Endothelial cell of umbilical vein (primary cell): ENCODE results near the gene RAPH1. TPM values are rescaled to one million over a fixed set of nuclear protein-coding genes. Genes with fewer than 3 reads are reported as not detected.

Experiments used
- BruUV-seq: library from RNA; stranded (reverse); fragments of 400-500 nt; replicated peaks from 2 replicates; lab custom pipeline; 2021; lab: Mats Ljungman, UMichigan
- CTCF ChIA-PET: fragments of 300-600, 350-600 bp; sonication (Branson Sonifier 250); formaldehyde crosslinking; loops from one replicate; lab custom pipeline; 2021; ENCODE audit warnings: antibody characterized with exemption, inconsistent platforms; lab: Charles Lee
- POLR2A ChIA-PET: fragments of 300-600, 350-600 bp; sonication (Branson Sonifier 250); formaldehyde crosslinking; loops from one replicate; lab custom pipeline; 2021; ENCODE audit warnings: antibody characterized with exemption, inconsistent platforms; lab: Charles Lee
- DNase-seq: peaks from one replicate; pipeline ENCODE4 v3.0.0-alpha.2; 2011; ENCODE audit warnings: low read depth, low spot score
- FAIRE-seq: peaks from 2 replicates; lab custom pipeline; 2011; peaks lifted over from hg19 to GRCh38; lab: Jason Lieb, UNC
- H2AFZ ChIP-seq: 2 replicates; pipeline ENCODE4 v1.6.0; 2012; ENCODE audit warnings: low read depth, low read length, control low read depth, inconsistent platforms
- H3K27ac ChIP-seq: 2 replicates; pipeline ENCODE4 v1.5.1; 2011; ENCODE audit warnings: low read depth, mild to moderate bottlenecking, control low read depth, low read length, moderate library complexity; ENCODE audit not compliant: insufficient read depth
- H3K27me3 ChIP-seq, 2 experiments: 2 replicates each; pipeline versions ENCODE4 v1.6.0 to v1.6.1; 2011; ENCODE audit warnings: low read length in 2 of 2, mixed read lengths in 1 of 2; ENCODE audit not compliant: control insufficient read depth in 2 of 2, insufficient read depth in 2 of 2
- H3K36me3 ChIP-seq, 2 experiments: 2 replicates in 1 of 2; 3 replicates in 1 of 2; pipeline ENCODE4 v1.5.1; 2011; ENCODE audit warnings: low read length in 2 of 2, mild to moderate bottlenecking in 1 of 2, moderate library complexity in 1 of 2; ENCODE audit not compliant: control insufficient read depth in 2 of 2, insufficient read depth in 2 of 2; ENCODE audit errors: extremely low read depth in 1 of 2
- H3K4me1 ChIP-seq: 3 replicates; pipeline ENCODE4 v1.5.1; 2011; ENCODE audit warnings: mild to moderate bottlenecking, low read length; ENCODE audit not compliant: control insufficient read depth, insufficient read depth; ENCODE audit errors: extremely low read depth
- H3K4me2 ChIP-seq: 2 replicates; pipeline ENCODE4 v1.6.1; 2011; ENCODE audit warnings: low read length, control low read depth, mixed read lengths; ENCODE audit not compliant: insufficient read depth
- H3K4me3 ChIP-seq, 3 experiments: fragments of 200-600 bp in 1 of 3; sonication (generic), shearing (Covaris generic) in 1 of 3; replicated peaks in 1 of 3; 2 replicates each; pipeline ENCODE4 v1.5.1; 2011 to 2016; ENCODE audit warnings: control low read depth in 3 of 3, low read length in 3 of 3, mild to moderate bottlenecking in 2 of 3, inconsistent platforms in 1 of 3, low read depth in 1 of 3, moderate library complexity in 1 of 3; ENCODE audit not compliant: insufficient read depth in 1 of 3
- H3K79me2 ChIP-seq: 2 replicates; pipeline ENCODE4 v1.6.0; 2012; ENCODE audit warnings: low read length, inconsistent platforms; ENCODE audit not compliant: control insufficient read depth, insufficient read depth
- H3K9ac ChIP-seq: replicated peaks from 2 replicates; pipeline ENCODE3; 2011; ENCODE audit warnings: low read length, control low read depth; ENCODE audit not compliant: insufficient read depth; ENCODE audit errors: extremely low read depth
- H3K9me1 ChIP-seq: replicated peaks from 3 replicates; pipeline ENCODE4 v1.6.0; 2011; ENCODE audit warnings: mild to moderate bottlenecking, low read length; ENCODE audit not compliant: control insufficient read depth, insufficient read depth; ENCODE audit errors: extremely low read depth
- H3K9me3 ChIP-seq: replicated peaks from 2 replicates; pipeline ENCODE4 v1.5.1; 2012; ENCODE audit warnings: low read length, inconsistent platforms; ENCODE audit not compliant: control insufficient read depth, insufficient read depth
- H4K20me1 ChIP-seq: replicated peaks from 2 replicates; pipeline ENCODE3; 2011; ENCODE audit warnings: mild to moderate bottlenecking, low read length; ENCODE audit not compliant: control insufficient read depth, insufficient read depth; ENCODE audit errors: extremely low read depth
- CTCF ChIP-seq, 2 donors: IDR thresholded peaks; 1 replicate in 1 of 2; 2 replicates in 1 of 2; pipeline ENCODE4 v1.5.1; 2011; ENCODE audit warnings: low read length in 2 of 2, mild to moderate bottlenecking in 2 of 2, moderate library complexity in 2 of 2, control low read depth in 1 of 2, inconsistent platforms in 1 of 2, low read depth in 1 of 2; ENCODE audit not compliant: insufficient read depth in 1 of 2; ENCODE audit errors: extremely low read depth in 1 of 2
- EZH2 ChIP-seq: IDR thresholded peaks from 2 replicates; pipeline ENCODE4 v1.6.1; 2012; ENCODE audit warnings: borderline replicate concordance, low read depth, mild to moderate bottlenecking, moderate library complexity, low read length, inconsistent platforms; ENCODE audit not compliant: severe bottlenecking
- FOS ChIP-seq: IDR thresholded peaks from 2 replicates; pipeline ENCODE4 v1.6.1; 2011; ENCODE audit warnings: mild to moderate bottlenecking, low read length, moderate library complexity, borderline replicate concordance; ENCODE audit not compliant: insufficient read depth
- GATA2 ChIP-seq: IDR thresholded peaks from 2 replicates; pipeline ENCODE4 v1.7.0; 2011; ENCODE audit warnings: low read depth, mild to moderate bottlenecking, moderate library complexity, mixed read lengths, low read length; ENCODE audit not compliant: insufficient read length, insufficient read depth
- JUN ChIP-seq: IDR thresholded peaks from 2 replicates; pipeline ENCODE4 v1.6.1; 2011; ENCODE audit warnings: borderline replicate concordance, low read depth; ENCODE audit not compliant: insufficient read length, insufficient read depth
- MAX ChIP-seq: IDR thresholded peaks from 2 replicates; pipeline ENCODE4 v1.6.1; 2011; ENCODE audit not compliant: insufficient read depth, insufficient read length
- MYC ChIP-seq: IDR thresholded peaks from one replicate; pipeline ENCODE4 v1.6.1; 2011; ENCODE audit warnings: mild to moderate bottlenecking, low read depth, low read length
- POLR2A ChIP-seq: IDR thresholded peaks from 2 replicates; pipeline ENCODE4 v1.6.1; 2012; ENCODE audit warnings: low read depth, mild to moderate bottlenecking, control low read depth, low read length
- POLR2AphosphoS5 ChIP-seq: IDR thresholded peaks from 2 replicates; pipeline ENCODE4 v1.6.1; 2012; ENCODE audit warnings: low read depth, mild to moderate bottlenecking, control low read depth, low read length, moderate library complexity; ENCODE audit not compliant: insufficient read depth
- dilution Hi-C: fragments of 300-500 bp; cut with MboI; formaldehyde crosslinking; loops from one replicate; pipeline ENCODE4 v1.15.0; 2019; ENCODE audit warnings: low sequenced_read_pairs; ENCODE audit not compliant: extremely low pct_ligation_motif_present
- intact Hi-C: fragments of 100-400 bp; cut with micrococcal nuclease; formaldehyde crosslinking; loops from one replicate; pipeline ENCODE4 v1.10.0; 2022
- polyA plus RNA-seq, 4 experiments: library from polyadenylated mRNA; depleted of rRNA in 3 of 4; stranded (reverse) in 3 of 4; unstranded in 1 of 4; fragments of >200 nt; gene quantifications; 2 replicates each; pipeline versions ENCODE4 v1.2.1 to v1.2.3, GENCODE V29; 2011 to 2012; ENCODE audit warnings: missing spikeins in 1 of 4
- total RNA-seq: library from RNA; stranded (reverse); gene quantifications from 2 replicates; pipeline ENCODE4 v1.2.3, GENCODE V29; 2021

RAPH1 gene
- total and polyA plus RNA-seq, 2 donors (not counting 3 experiments of a cell fraction or from before 2014, with no cell fraction given): 5.1 to 59.5 TPM

GRCh38 chr2:203432811-203433210 lies 102.3 kb downstream of the RAPH1 start:
- H3K4me1 ChIP-seq: peaks cover 2% of the 10 kb centered on the region

More at GRCh38 chr2:203432811-203433210, 102.3 kb downstream of the RAPH1 start:
- no peaks in the 10 kb centered on the region for H3K9me1 ChIP-seq
- no peak overlapping the region for H3K4me2 ChIP-seq
- H4K20me1 ChIP-seq: no peaks in the 10 kb centered on the region
- FAIRE-seq (no peak), DNase-seq (no peak)
- H3K36me3 ChIP-seq: peaks cover under 1 to 7% of the 10 kb centered on the region in 2 experiments
- CTCF ChIA-PET: no interaction called here
- H3K9me3 ChIP-seq: no peaks in the 10 kb centered on the region
- TF ChIP-seq POLR2A (no peak), EZH2 (no peak), MYC (no peak), CTCF (IDR thresholded peaks at IDR 0.05; ENCODE audit: extremely low read depth in 1 of 2, insufficient read depth in 1 of 2, low read depth in 1 of 2, low read length in 2 of 2) (no peak), GATA2 (no peak), MAX (no peak), FOS (no peak), JUN (no peak), POLR2AphosphoS5 (no peak)
- no peak overlapping the region for H2AFZ ChIP-seq
- dilution Hi-C loops (no loop called here), intact Hi-C loops (no loop called here)
- H3K9ac ChIP-seq: no peak overlapping the region
- no peaks in the 10 kb centered on the region for H3K27me3 ChIP-seq
- H3K79me2 ChIP-seq: peaks cover 20% of the 10 kb centered on the region
- no peak overlapping the region for H3K4me3 ChIP-seq
- POLR2A ChIA-PET: no interaction called here
- no peak overlapping the region for H3K27ac ChIP-seq
- BruUV-seq: no TSS peak
